Fibroblast of skin of left biceps (primary cell): ENCODE data around the gene GPR42.
"Not testable (repeated sequence)": the region's sequence is repeated elsewhere in the genome, so short reads cannot be mapped to it uniquely, and the experiment has no call there.

ENCODE experiments used
- DNase-seq, 2 experiments: peaks; one replicate each; pipeline ENCODE4 v3.0.0-alpha.2; 2013; ENCODE audit warnings: low read depth in 2 of 2

Gene GPR42

DNA sequence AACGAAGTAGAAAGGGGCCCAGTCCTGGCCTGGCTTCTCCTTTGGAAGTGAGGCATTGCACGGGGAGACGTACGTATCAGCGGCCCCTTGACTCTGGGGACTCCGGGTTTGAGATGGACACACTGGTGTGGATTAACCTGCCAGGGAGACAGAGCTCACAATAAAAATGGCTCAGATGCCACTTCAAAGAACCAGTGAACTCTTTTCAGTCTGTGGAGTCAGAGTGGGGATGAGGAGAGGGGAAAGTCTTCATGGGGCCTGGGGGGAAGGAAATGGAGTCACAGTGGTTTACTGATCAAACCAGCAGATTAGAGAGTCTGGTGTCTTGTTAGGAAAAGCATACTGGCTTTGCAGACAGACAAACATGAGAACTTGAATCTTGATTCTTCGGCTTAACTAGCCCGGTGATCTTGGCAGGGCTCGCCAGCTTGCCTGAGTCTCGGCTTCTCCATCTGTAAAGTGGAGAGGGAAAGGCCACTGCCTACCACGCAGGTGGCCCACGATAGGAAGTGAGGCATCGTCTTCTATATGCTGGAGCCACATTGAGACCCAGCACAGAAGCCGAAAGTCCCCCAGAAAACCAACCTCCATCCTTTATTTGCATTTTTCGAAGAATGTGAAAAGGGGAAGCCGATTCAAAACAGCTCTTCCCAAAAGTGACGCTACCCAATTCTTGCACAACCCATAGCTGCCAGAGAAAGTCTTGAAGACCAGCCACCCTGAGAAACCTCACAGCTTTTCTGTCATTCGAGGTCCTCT, 23.5 kb upstream of the GPR42 start, which contains the start of gene FFAR1:
Gene FFAR1, plus strand, starts transcription at position 732 of the 759 bp plus-strand sequence. CDS start 3,650 bp downstream, outside the sequence.
- DNase-seq = no peak

GRCh38 chr19:35347930-35348298, 23.0 kb upstream of the GPR42 start:
- DNase-seq = no peak

- DNase-seq = no peak
Observed at GRCh38 chr19:35348911-35349611, 21.8 kb upstream of the GPR42 start.

DNA sequence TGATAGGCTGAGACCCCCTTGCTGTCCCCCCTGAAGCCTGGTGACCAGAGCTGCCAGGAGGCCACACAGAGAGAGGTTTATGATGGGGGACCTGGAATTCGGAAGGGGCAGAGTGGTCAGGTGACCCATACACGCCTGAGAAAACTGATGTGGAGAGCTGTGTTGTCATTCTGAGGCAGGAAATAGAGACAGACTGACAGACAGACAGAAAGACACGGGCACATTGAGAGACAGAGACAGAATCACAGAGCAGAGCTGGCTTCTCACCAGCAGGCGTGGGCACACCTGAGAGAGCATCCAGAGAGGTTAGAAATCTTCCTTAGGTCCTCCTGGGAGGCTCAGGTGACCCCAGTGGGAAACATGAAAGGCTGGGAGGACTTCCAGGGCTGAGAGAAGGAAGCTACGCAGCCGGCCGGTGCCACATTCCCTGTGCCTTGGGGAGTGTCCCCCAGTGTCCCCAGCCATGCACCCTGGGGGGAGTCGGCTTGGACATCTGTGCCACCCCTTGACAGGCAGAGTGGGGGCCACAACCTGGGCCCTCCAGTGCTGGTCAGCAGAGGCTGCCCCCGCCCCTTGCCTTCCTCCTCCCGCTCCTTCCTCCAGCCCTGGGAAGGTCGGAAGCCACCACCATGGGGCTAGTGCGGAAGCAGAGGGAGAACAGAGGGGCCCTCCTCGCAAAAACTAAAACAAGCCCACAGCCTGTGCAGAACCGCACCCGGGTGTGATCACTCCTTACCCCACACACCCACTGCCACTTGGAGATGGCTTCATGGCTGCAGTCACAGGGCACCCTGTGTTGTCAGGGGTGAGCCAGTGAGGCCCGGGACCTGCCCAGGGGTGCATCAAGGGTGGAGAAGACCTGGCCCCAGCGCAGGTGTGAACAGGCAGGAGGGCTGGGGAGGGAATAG, 21.0 kb upstream of the GPR42 start:
- no peak for DNase-seq

- DNase-seq = no peak
Observed at GRCh38 chr19:35350591-35350990, 20.3 kb upstream of the GPR42 start.

DNA sequence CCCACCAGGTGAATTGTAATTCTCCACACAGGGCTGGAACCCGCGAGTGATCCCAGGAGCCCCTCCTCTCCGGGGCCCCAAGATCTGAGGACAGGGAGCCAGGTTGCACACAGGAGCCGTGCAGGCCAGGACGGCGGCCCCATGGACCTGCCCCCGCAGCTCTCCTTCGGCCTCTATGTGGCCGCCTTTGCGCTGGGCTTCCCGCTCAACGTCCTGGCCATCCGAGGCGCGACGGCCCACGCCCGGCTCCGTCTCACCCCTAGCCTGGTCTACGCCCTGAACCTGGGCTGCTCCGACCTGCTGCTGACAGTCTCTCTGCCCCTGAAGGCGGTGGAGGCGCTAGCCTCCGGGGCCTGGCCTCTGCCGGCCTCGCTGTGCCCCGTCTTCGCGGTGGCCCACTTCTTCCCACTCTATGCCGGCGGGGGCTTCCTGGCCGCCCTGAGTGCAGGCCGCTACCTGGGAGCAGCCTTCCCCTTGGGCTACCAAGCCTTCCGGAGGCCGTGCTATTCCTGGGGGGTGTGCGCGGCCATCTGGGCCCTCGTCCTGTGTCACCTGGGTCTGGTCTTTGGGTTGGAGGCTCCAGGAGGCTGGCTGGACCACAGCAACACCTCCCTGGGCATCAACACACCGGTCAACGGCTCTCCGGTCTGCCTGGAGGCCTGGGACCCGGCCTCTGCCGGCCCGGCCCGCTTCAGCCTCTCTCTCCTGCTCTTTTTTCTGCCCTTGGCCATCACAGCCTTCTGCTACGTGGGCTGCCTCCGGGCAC, 19.3 kb upstream of the GPR42 start:
- DNase-seq = no peak

GRCh38 chr19:35352177-35352447, 18.8 kb upstream of the GPR42 start:
- DNase-seq = no peak

GRCh38 chr19:35352448-35353304, 18.2 kb upstream of the GPR42 start:
- peak; percentile 20 to 25 for DNase-seq

- DNase-seq = no peak
Observed at GRCh38 chr19:35353635-35354034, 17.2 kb upstream of the GPR42 start.

- DNase-seq = no peak
Observed at GRCh38 chr19:35354898-35355297, 16.0 kb upstream of the GPR42 start.

DNA sequence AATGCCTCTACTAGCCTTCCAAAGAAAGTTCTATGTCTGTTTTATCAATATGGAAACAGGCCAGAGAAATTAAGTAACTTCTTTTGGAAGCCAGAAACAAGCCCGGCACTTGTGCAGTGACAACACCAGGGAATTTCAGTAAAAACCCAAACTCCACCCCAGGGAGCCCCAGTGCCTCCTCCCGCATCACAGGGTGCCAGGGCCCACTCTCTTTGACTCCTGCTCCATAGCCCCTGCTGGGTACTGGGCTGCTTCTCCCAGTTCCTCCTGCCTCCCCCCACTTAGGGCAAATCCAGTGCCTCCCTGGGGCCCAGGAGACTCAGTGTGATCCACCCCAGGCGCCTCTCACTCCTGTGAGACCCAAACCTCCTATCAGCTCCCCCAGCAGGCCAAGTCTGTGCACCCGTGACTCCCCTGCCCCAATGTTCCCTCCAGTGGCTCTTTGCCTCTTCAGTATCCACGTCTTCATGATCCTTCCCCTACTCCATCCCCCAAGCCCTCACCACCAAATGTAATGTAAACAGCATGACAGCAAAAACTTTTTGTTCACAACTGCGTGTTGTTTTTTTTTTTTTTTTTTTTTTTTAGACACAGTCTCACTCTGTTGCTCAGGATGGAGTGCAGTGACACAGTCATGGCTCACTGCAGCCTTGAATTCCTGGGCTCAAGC, 14.9 kb upstream of the GPR42 start:
- DNase-seq = no peak

- peak; percentile 31 to 35 for DNase-seq
Observed at GRCh38 chr19:35357867-35358573, 12.8 kb upstream of the GPR42 start, which contains the start of gene FFAR3. FFAR3 (plus strand) TSS chr19:35358460; CDS start chr19:35358891, 431 bp downstream.

DNA sequence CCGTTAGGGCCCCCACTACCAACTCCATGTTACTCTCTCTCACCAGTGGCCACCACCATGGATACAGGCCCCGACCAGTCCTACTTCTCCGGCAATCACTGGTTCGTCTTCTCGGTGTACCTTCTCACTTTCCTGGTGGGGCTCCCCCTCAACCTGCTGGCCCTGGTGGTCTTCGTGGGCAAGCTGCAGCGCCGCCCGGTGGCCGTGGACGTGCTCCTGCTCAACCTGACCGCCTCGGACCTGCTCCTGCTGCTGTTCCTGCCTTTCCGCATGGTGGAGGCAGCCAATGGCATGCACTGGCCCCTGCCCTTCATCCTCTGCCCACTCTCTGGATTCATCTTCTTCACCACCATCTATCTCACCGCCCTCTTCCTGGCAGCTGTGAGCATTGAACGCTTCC, 12.0 kb upstream of the GPR42 start:
- not testable (repeated sequence) for DNase-seq

- not testable (repeated sequence) for DNase-seq
Observed at GRCh38 chr19:35359395-35359794, 11.5 kb upstream of the GPR42 start.

DNA sequence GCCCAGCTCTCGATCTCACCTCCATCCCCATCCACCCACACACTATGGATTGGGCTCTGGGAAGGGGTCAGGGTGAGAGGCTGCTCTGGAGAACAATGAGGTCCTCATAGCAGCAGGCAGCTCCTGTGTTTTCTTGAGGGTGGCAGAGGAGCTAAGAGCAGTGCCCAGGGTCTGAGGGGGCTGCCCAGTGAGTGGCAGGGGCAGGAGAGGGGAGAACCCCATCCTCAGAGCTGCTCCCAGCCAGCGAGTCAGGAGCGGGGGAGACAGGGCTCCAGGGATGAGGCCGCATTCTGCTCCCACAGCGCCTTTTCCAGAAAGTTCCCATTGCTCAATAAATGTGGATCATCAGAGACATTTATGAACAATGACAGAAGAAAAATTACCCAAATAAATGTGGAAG, 10.8 kb upstream of the GPR42 start:
- DNase-seq = not testable (repeated sequence)

DNA sequence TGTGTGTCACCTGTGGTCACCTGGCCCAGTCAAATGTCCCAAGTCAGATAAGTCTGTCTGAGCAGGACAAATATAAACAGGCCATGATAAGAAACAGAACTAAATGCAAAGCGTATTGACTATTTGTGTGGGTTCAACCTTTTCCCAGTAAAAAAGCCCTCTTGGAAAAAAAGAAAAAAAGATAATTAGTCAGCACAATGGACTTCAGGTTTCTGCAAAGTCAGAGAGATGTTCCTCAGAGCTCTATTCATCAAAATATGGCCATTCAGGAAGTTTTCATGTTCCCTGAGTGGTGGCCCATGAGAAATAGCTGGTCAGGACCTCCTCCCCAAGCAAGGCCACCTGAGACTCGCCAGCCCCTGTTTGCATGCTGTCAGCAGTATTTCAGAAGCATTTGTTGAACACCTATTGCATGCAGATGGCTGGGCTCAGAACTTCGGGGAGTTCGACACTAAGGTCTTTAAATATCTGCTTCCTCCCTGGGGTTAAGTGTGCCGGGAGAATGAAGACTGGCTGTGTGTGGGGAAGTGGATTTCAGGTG, 9.9 kb upstream of the GPR42 start:
- DNase-seq = no peak

DNA sequence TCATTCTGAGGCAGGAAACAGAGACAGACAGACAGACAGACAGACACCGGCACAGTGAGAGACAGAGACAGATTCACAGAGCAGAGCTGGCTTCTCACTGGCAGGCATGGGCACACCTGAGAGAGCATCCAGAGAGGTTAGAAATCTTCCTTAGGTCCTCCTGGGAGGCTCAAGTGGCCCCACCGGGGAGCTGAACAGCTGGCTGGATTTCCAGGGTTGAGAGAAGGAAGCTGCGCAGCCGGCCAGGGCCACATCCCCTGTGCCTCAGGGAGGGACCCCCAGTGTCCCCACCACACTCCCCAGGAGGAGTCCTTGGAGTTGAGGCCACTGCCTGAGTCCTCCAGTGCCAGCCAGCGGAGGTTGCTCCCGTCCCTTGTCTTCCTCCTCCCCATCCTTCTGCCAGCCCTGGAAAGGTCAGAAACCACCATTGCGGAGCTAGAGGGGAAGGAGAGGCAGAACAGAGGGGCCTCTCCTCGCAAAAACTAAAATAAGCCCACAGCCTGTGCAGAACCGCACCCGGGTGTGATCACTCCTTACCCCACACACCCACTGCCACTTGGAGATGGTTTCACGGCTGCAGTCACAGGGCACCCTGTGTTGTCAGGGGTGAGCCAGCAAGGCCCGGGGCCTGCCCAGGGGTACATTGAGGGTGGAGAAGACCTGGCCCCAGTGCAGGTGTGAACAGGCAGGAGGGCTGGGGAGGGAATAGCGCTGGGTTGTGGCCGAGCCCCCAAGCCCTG, 8.4 kb upstream of the GPR42 start:
- no peak for DNase-seq

DNA sequence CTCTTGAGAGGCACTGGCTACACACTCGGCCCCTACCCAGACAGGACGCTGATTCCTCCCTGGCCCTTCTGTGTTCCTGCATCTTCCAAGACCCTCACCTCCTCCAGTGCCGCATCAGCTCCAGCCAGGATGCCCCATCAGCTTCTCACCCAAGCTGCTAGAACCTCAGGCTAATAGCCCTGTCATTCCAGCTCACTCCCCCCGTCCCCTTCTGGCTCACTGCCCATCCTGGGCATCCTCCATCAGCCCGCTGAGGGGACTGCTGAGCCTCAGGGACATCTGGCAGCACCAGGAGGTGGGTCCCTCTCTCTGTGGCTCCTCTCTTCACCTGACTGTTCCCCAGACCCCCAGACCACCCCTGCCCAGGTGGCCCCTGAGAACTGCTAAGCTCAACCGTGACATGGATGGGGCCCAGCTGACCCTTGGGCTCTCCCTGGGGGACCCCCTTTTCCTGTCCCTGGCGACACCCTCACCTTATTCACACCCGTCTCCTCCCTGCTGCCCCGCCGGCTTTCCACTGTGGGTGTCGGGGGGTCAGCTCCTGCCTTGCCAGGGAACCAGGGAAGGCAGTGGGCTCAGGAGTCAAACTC, 7.8 kb upstream of the GPR42 start:
- DNase-seq = no peak
